Measurements from ENCODE around the gene ADAMTSL1.

ADAMTSL1 gene

GRCh38 chr9:18566121-18566520, 92.2 kb downstream of the ADAMTSL1 start:
- no peak for DNase-seq

- no peak for DNase-seq
Measured at GRCh38 chr9:18568973-18569372, 95.0 kb downstream of the ADAMTSL1 start.

DNA sequence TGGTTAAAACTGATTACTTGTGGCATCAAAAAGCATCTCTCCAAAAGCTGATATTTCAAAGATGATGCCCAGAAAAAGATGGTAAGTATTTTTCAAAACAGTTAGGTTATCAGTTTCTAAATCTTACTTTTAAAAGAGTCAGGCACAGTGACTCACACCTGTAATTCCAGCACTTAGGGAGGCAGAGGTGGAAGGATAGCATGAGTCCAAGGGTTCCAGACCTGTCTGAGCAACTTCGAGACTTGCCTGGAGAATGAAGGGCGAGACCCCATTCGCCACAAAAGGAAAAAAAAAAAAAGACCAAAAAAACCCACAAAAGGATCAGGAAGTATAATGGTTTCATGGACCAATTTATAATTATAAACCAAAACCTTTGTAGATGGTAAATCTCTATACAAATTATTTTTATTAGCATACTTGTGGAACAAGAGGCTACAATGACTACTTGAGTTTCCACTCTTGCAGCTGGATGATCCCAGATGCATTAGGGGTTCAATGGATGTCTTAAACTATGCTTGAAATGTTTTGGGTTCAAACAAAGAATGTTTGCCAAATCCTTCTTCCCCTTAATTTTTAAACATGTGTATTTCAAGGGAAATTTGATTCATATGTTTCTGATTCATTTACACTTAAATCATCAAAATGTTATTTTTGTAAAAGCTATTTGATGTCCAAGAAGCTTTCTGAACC, 96.1 kb downstream of the ADAMTSL1 start:
- no peak for DNase-seq

DNA sequence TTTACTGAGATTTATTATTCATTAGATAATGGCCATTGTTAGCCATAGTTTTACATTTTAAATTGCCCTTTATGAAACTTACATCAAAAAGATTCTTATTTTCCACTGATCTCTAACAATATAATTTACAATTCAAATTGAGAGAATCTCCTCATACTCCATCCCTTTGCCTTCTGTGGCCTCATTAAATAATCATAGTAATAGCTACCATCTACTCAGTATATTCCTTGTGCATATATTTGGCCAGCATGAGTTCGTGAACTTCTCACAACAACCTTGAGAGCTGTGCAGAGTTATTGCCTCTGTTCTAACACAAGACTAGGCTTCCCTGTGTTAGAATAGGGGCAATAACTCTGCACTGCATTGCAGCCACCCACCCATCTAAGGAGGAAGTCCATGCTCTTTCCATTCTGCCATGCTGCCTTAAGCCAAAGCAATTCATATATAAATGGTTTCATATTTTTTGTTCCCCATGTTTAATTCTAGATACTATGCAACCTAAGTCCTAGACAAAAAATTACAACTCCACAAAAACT, 99.1 kb downstream of the ADAMTSL1 start:
- DNase-seq, result no peak

- DNase-seq, result no peak
Measured at GRCh38 chr9:18575686-18576085, 101.7 kb downstream of the ADAMTSL1 start.

- DNase-seq, result no peak
Measured at GRCh38 chr9:18579536-18579935, 105.6 kb downstream of the ADAMTSL1 start.

GRCh38 chr9:18580151-18580550, 106.2 kb downstream of the ADAMTSL1 start:
- DNase-seq, result no peak

GRCh38 chr9:18585996-18586395, 112.0 kb downstream of the ADAMTSL1 start:
- DNase-seq, result no peak

DNA sequence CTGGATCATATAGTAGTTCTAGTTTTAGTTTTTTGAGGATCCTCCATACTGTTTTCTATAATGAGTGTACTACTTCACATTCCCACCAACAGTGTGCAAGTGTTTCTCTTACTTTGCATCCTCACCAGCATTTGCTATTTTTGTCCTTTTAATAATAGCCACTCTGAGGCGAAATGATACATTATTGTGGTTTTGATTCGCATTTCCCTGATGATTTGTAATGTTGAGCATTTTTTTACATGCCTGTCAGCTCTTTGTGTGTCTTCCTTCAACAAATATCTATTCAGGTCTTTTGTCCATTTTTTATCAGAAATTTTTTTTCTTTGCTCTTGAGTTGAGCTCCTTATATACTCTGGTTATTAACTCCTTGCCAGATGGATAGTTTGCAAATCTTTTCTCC, 114.0 kb downstream of the ADAMTSL1 start:
- no peak for DNase-seq

GRCh38 chr9:18591261-18591660, 117.3 kb downstream of the ADAMTSL1 start:
- DNase-seq, result no peak

DNA sequence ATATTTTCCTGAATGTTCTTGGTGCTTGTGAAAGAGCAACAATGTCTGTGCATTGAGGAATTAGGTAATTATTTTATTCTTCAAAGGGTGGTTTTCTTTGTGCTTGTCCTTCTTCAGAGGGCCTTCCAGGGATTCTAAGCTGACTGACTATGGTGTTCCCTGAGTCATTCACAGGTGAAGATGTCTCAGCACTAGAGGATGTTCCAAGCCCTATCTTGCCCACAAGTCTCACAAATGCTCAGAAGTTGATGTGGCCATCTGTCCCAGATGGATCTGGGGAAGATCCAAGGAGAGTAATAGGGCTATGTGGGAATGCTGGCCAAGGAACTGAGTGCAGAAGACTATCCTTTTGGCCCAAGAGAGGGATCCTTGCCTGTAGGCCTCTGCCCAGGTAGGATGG, 120.9 kb downstream of the ADAMTSL1 start:
- DNase-seq, result no peak

DNA sequence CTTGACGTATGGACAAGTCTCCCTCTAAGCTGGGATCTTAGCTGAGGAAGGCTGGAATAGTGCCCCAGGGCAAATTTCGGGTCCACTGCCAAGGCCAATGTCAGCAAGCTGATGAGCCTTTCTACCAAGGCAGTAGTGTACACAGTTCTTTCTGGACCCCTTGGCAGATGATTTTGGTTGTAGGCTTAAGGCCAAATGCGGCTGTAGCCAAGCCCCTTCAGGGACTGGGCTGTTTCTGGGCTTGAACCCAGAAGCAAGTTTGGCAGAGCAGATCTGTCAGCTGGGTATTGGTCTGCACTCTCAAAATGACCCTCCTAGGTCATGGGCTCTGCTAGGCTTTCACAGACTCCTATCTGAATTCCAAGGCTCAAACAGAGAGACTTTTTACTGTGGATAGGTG, 121.6 kb downstream of the ADAMTSL1 start:
- no peak for DNase-seq

GRCh38 chr9:18596920-18597319, 123.0 kb downstream of the ADAMTSL1 start:
- DNase-seq, result no peak

DNA sequence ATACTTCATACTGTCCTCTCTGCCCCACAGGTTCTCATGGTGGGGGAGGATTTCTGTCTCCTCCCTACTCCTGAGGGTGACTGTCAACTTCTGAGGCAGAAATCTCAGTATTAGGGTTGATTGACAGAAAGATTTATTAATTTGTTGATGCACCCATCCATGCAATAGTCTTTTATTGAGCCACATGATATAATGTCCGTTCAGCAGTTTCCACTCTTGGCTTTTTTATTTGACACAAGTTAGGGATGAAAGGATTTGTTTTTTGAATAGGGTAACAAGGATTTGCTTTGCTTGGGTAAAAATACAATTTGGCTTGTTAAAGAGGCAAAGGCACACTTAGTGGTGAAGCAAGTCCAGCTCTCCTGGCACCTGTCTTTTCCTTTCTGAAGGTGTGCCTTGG, 125.0 kb downstream of the ADAMTSL1 start:
- DNase-seq, result no peak

GRCh38 chr9:18601026-18601425, 127.1 kb downstream of the ADAMTSL1 start:
- DNase-seq, result no peak

GRCh38 chr9:18601956-18602355, 128.0 kb downstream of the ADAMTSL1 start:
- DNase-seq, result no peak

- DNase-seq, result no peak
Measured at GRCh38 chr9:18604767-18605730, 131.1 kb downstream of the ADAMTSL1 start.

- DNase-seq, result no peak
Measured at GRCh38 chr9:18605766-18606180, 131.8 kb downstream of the ADAMTSL1 start.

- no peak for DNase-seq
Measured at GRCh38 chr9:18606281-18606680, 132.3 kb downstream of the ADAMTSL1 start.

DNA sequence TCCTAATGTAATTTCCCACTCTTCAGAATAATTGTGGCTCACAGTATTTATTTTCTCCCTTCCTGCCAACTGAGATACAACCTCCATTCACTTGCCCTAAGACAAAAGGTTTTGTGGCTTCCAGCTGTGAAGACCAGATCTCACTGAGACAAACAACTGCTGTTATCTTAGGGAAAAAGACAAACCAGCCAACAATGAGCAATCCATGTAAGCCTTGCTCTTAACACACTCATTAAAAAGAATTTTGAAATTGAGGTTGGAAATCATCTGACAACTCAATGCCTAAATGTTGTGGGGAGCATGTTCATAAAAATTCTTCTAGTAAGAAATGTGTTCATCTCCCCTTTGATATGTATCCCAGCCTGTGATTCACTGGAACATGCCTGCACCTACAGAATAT, 132.9 kb downstream of the ADAMTSL1 start:
- no peak for DNase-seq

DNA sequence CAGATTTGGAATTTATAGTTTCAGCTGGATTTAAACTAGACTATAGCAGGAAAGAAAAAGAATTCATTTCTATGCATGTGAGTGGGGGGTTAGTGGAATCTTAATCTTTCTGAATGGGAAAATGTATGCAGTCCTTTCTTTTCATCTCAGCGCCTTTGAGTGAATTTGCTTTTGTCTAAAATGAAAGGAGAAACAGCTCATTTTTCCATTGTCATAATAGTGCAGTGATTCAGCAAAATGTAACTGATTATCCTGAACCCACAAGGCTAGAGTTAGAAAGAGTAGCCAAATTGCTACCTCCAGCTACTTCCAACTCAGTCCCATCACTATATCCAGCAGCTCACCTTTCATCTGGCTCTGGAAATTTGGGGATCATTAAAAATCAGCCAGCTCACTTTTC, 134.4 kb downstream of the ADAMTSL1 start:
- no peak for DNase-seq

DNA sequence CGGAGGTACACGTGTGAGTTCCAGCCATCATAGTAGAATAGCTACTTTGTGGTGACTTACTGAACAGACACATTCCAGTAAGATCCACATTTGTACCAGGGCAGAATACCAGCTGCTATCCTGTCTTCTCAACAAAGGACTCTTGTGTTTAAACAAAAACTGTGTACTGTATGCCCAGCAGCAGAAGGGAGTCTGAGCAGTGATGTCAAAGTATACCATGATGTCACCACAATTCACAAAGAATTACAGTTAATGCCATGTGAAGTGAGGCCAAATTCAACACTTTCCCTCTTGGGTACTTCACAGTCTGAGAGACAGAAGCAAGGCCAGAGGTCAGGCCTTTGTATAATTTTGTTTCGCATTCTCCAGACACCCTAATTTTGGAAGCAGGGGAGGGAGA, 137.0 kb downstream of the ADAMTSL1 start:
- no peak for DNase-seq

DNA sequence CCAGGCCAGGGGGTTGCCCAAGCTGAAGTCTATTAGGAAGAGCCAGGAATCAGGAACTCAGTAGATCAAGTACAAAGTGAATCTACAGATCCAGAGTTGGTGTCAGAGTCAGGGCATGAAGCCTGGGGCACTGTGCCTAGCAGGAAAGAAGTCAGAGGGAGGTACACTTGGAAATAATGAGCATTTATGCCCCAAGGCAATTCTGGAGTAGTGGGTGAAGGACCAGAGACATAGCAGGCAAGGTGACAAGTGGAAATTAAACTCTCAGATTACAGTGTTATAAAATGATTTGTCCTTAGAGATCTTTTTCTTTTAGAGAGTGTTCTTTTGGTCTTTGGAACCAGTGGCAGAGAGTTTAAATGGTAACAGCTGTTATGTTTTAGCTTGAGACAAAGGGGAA, 138.0 kb downstream of the ADAMTSL1 start:
- DNase-seq, result no peak

DNA sequence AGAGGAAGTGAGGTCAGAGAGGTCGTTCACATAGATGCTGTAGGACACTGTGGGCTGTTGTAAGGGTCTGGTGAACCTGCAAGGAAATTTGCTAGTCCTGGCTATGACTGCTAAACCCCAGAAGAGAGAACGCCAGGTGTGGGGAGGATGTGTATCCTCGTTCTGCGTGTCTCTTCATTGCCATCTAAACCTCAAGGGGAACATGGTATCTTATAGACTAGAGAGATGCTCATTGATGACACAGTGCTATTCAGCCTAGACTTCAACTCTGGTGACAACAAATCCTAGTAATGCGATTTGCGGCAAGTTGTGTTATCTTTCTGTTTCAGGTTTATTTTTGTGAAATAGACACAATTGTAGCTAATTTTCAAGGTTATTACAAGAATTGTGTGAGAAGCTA, 140.2 kb downstream of the ADAMTSL1 start:
- DNase-seq, result no peak

Measured in T-helper 9 cell (primary cell).